GM23338 (cell line): ENCODE data around the gene EMP2. TPM values are rescaled to one million over a fixed set of nuclear protein-coding genes. Genes with fewer than 3 reads are reported as not detected.

Experiments used
- ATAC-seq: fragments of 200-7000 bp; cut with Tn5 transposase; 3 replicates; pipeline ENCODE4 v1.9.1; 2020
- DNase-seq: peaks from one replicate; pipeline ENCODE4 v3.0.0-alpha.2; 2015; ENCODE audit warnings: low spot score
- H2AFZ ChIP-seq: fragments of 200-600 bp; sonication (generic); 2 replicates; pipeline ENCODE4 v1.8.0; 2016; ENCODE audit warnings: antibody characterized with exemption, mild to moderate bottlenecking, moderate library complexity
- H3F3A ChIP-seq: fragments of 200-600 bp; sonication (generic); replicated peaks from 2 replicates; pipeline ENCODE4 v1.8.0; 2017; ENCODE audit warnings: antibody characterized with exemption, mixed run types, low read depth
- H3K27ac ChIP-seq: fragments of 200-600 bp; sonication (generic); 2 replicates; pipeline ENCODE4 v1.6.1; 2016; ENCODE audit warnings: low read depth
- H3K27me3 ChIP-seq: fragments of 200-600 bp; sonication (generic); 2 replicates; pipeline ENCODE4 v1.8.0; 2016; ENCODE audit warnings: mild to moderate bottlenecking, mixed run types, moderate library complexity; ENCODE audit not compliant: insufficient read depth
- H3K36me3 ChIP-seq: fragments of 200-600 bp; sonication (generic); 2 replicates; pipeline ENCODE4 v1.8.0; 2016; ENCODE audit warnings: mild to moderate bottlenecking; ENCODE audit not compliant: insufficient read depth
- H3K4me1 ChIP-seq: fragments of 200-600 bp; sonication (generic); 2 replicates; pipeline ENCODE4 v1.8.0; 2016; ENCODE audit warnings: mild to moderate bottlenecking, moderate library complexity; ENCODE audit not compliant: insufficient read depth
- H3K4me2 ChIP-seq: fragments of 200-600 bp; sonication (generic); 2 replicates; pipeline ENCODE4 v1.7.1; 2017; ENCODE audit warnings: mixed run types
- H3K4me3 ChIP-seq: fragments of 200-600 bp; sonication (generic); 2 replicates; pipeline ENCODE4 v1.6.1; 2016; ENCODE audit warnings: mixed run types
- H3K79me2 ChIP-seq: fragments of 200-600 bp; sonication (generic); replicated peaks from 2 replicates; pipeline ENCODE4 v1.8.0; 2017; ENCODE audit warnings: mild to moderate bottlenecking; ENCODE audit not compliant: insufficient read depth
- H3K9me2 ChIP-seq: fragments of 200-600 bp; sonication (generic); 2 replicates; pipeline ENCODE4 v1.8.0; 2017; ENCODE audit not compliant: insufficient read depth
- H4K20me1 ChIP-seq: fragments of 200-600 bp; sonication (generic); replicated peaks from 2 replicates; pipeline ENCODE4 v1.8.0; 2017; ENCODE audit warnings: mild to moderate bottlenecking; ENCODE audit not compliant: insufficient read depth
- H3K27ac Mint-ChIP-seq: 2 replicates; pipeline ENCODE4 v1.8.0; 2020; ENCODE audit warnings: inconsistent platforms, mild to moderate bottlenecking, moderate library complexity, mixed read lengths
- H3K27me3 Mint-ChIP-seq: 3 replicates; pipeline ENCODE4 v1.8.0; 2022; ENCODE audit warnings: low read depth, mild to moderate bottlenecking, moderate library complexity, mixed read lengths, inconsistent platforms; ENCODE audit not compliant: insufficient read depth, poor library complexity
- H3K36me3 Mint-ChIP-seq: 3 replicates; pipeline ENCODE4 v1.8.0; 2021; ENCODE audit warnings: low read depth, mild to moderate bottlenecking, inconsistent platforms, moderate library complexity, mixed read lengths
- H3K4me1 Mint-ChIP-seq: 3 replicates; pipeline ENCODE4 v1.8.0; 2020; ENCODE audit warnings: mild to moderate bottlenecking, inconsistent platforms, mixed read lengths
- H3K4me3 Mint-ChIP-seq: 3 replicates; pipeline ENCODE4 v1.8.0; 2021; ENCODE audit warnings: moderate library complexity, mild to moderate bottlenecking, inconsistent platforms, mixed read lengths
- H3K9me3 Mint-ChIP-seq: 3 replicates; pipeline ENCODE4 v1.8.0; 2020; ENCODE audit warnings: moderate library complexity, mild to moderate bottlenecking, inconsistent platforms, mixed read lengths
- CREB1 ChIP-seq: fragments of 250-450 bp; sonication (Bioruptor Pico); IDR thresholded peaks from 2 replicates; pipeline ENCODE4 v1.5.0; 2020; ENCODE audit warnings: low read depth, mild to moderate bottlenecking, moderate library complexity
- CTCF ChIP-seq, 2 experiments: fragments of 200-600 bp in 1 of 2; sonication (generic) in 1 of 2; conservative IDR thresholded peaks; 2 replicates each; pipeline versions ENCODE4 v1.5.1 to v1.6.1; 2016 to 2017; ENCODE audit warnings: antibody characterized with exemption in 2 of 2, low read depth in 2 of 2, mild to moderate bottlenecking in 2 of 2, moderate library complexity in 1 of 2
- ETS1 ChIP-seq: IDR thresholded peaks from 2 replicates; pipeline ENCODE4 v1.6.1; 2016; ENCODE audit warnings: antibody characterized with exemption
- EZH2 ChIP-seq: fragments of 200-600 bp; sonication (generic); IDR thresholded peaks from one replicate; pipeline ENCODE4 v1.8.0; 2017; ENCODE audit warnings: antibody characterized with exemption, mild to moderate bottlenecking, low read depth; ENCODE audit not compliant: unreplicated experiment
- EZH2phosphoT487 ChIP-seq: fragments of 200-600 bp; sonication (generic); IDR thresholded peaks from one replicate; pipeline ENCODE4 v1.8.1; 2018; ENCODE audit warnings: antibody characterized with exemption; ENCODE audit not compliant: unreplicated experiment
- JUNB ChIP-seq: IDR thresholded peaks from one replicate; pipeline ENCODE4 v1.6.1; 2016; ENCODE audit warnings: antibody characterized with exemption; ENCODE audit not compliant: unreplicated experiment
- NANOG ChIP-seq: IDR thresholded peaks from 2 replicates; pipeline ENCODE4 v1.6.1; 2016; ENCODE audit warnings: antibody characterized with exemption, borderline replicate concordance
- POLR2AphosphoS5 ChIP-seq: IDR thresholded peaks from 2 replicates; pipeline ENCODE4 v1.6.1; 2016; ENCODE audit warnings: antibody characterized with exemption, low read depth
- REST ChIP-seq: IDR thresholded peaks from one replicate; pipeline ENCODE4 v1.6.1; 2018; ENCODE audit warnings: antibody characterized with exemption; ENCODE audit not compliant: unreplicated experiment
- STAT1 ChIP-seq: IDR thresholded peaks from one replicate; pipeline ENCODE4 v1.6.1; 2016; ENCODE audit warnings: antibody characterized with exemption; ENCODE audit not compliant: unreplicated experiment
- ZNF114 ChIP-seq: fragments of 250-450 bp; sonication (Bioruptor Pico); IDR thresholded peaks from 2 replicates; pipeline ENCODE4 v1.5.0; 2020; ENCODE audit warnings: mild to moderate bottlenecking, moderate library complexity
- ZNF331 ChIP-seq: fragments of 250-450 bp; sonication (Bioruptor Pico); IDR thresholded peaks from 2 replicates; pipeline ENCODE4 v1.5.0; 2020; ENCODE audit warnings: low read depth, mild to moderate bottlenecking, moderate library complexity
- ZNF462 ChIP-seq: fragments of 250-450 bp; sonication (Bioruptor Pico); IDR thresholded peaks from 2 replicates; pipeline ENCODE4 v1.5.0; 2020; ENCODE audit warnings: mild to moderate bottlenecking, moderate library complexity
- polyA plus RNA-seq: library from polyadenylated mRNA; unstranded; fragments of >200 nt; fragmentation: Nextera tagmentation; extraction: Ambion mirVana; gene quantifications from 2 replicates; pipeline ENCODE4 v1.2.1, GENCODE V29; 2016
- total RNA-seq: library from RNA; depleted of rRNA; stranded (reverse); fragments of >200 nt; shearing (Covaris generic); gene quantifications from 2 replicates; pipeline ENCODE4 v1.2.3, GENCODE V29; 2014

EMP2 gene
- total and polyA plus RNA-seq, 2 experiments from 2014 or later = 7.3 to 40.1 TPM

- ATAC-seq (no peak), DNase-seq (no peak)
- Mint-ChIP-seq H3K27me3 (peaks cover 7% of the 10 kb centered on the region), H3K27ac (no peak overlapping the region), H3K4me3 (no peak overlapping the region), H3K4me1 (peaks cover 17% of the 10 kb centered on the region), H3K36me3 (no peaks in the 10 kb centered on the region), H3K9me3 (no peaks in the 10 kb centered on the region)
- H3K27ac ChIP-seq = no peak overlapping the region
- H4K20me1 ChIP-seq = no peaks in the 10 kb centered on the region
- no peak overlapping the region for H2AFZ ChIP-seq
- no peak overlapping the region for H3K4me3 ChIP-seq
- TF ChIP-seq STAT1 (no peak), POLR2AphosphoS5 (no peak), EZH2 (no peak), CREB1 (CRISPR knock-in tag) (no peak), ZNF331 (no peak), JUNB (no peak), NANOG (no peak), EZH2phosphoT487 (no peak), ZNF114 (CRISPR knock-in tag) (no peak), ETS1 (no peak), REST (no peak), CTCF (conservative IDR thresholded peaks at IDR 0.05; ENCODE audit: low read depth in 2 of 2) (no peak), ZNF462 (CRISPR knock-in tag) (no peak)
- H3K9me2 ChIP-seq = no peaks in the 10 kb centered on the region
- H3F3A ChIP-seq = no peaks in the 10 kb centered on the region
- no peaks in the 10 kb centered on the region for H3K27me3 ChIP-seq
- no peaks in the 10 kb centered on the region for H3K36me3 ChIP-seq
- H3K4me1 ChIP-seq = peaks cover 13% of the 10 kb centered on the region; the same call in 1 of the 2 replicates
- no peaks in the 10 kb centered on the region for H3K79me2 ChIP-seq
- H3K4me2 ChIP-seq = no peak overlapping the region
Measured at GRCh38 chr16:10587622-10588021, 7.2 kb upstream of the EMP2 start.
